NCI-H2107 (cell line): ENCODE measurements around the gene NIPAL3.

Source experiments
- DNase-seq: peaks from one replicate; lab custom pipeline; 2025; lab: John Stamatoyannopoulos, UW

The NIPAL3 gene

GRCh38 chr1:24415334-24415909 lies at the start of gene NIPAL3:
NIPAL3 (plus strand) TSS chr1:24415802; CDS start chr1:24419548, 3,746 bp downstream.
- DNase-seq = peak; percentile 99

GRCh38 chr1:24366707-24367106 lies 48.9 kb upstream of the NIPAL3 start:
- DNase-seq = no peak

GRCh38 chr1:24369199-24369598 lies 46.4 kb upstream of the NIPAL3 start:
- no peak for DNase-seq

- no peak for DNase-seq
Observed at GRCh38 chr1:24369801-24370200, 45.8 kb upstream of the NIPAL3 start.

GRCh38 chr1:24373044-24373443 lies 42.6 kb upstream of the NIPAL3 start:
- no peak for DNase-seq

GRCh38 chr1:24373710-24374109 lies 41.9 kb upstream of the NIPAL3 start:
- DNase-seq = no peak

- DNase-seq = no peak
Observed at GRCh38 chr1:24374891-24375786, 40.5 kb upstream of the NIPAL3 start.

- no peak for DNase-seq
Observed at GRCh38 chr1:24379733-24380315, 35.8 kb upstream of the NIPAL3 start.

- no peak for DNase-seq
Observed at GRCh38 chr1:24380508-24380907, 35.1 kb upstream of the NIPAL3 start.

GRCh38 chr1:24381256-24381655 lies 34.3 kb upstream of the NIPAL3 start:
- DNase-seq = no peak

GRCh38 chr1:24382165-24382577 lies 33.4 kb upstream of the NIPAL3 start:
- DNase-seq = no peak

- DNase-seq = no peak
Observed at GRCh38 chr1:24383381-24383940, 32.1 kb upstream of the NIPAL3 start.

GRCh38 chr1:24384251-24385090 lies 31.1 kb upstream of the NIPAL3 start:
- DNase-seq = no peak

- DNase-seq = no peak
Observed at GRCh38 chr1:24385160-24385940, 30.3 kb upstream of the NIPAL3 start.

GRCh38 chr1:24386241-24386640 lies 29.4 kb upstream of the NIPAL3 start:
- DNase-seq = no peak

GRCh38 chr1:24386931-24387330 lies 28.7 kb upstream of the NIPAL3 start:
- DNase-seq = no peak

- no peak for DNase-seq
Observed at GRCh38 chr1:24387636-24388175, 27.9 kb upstream of the NIPAL3 start.

- DNase-seq = no peak
Observed at GRCh38 chr1:24388331-24388885, 27.2 kb upstream of the NIPAL3 start.

GRCh38 chr1:24389231-24389678 lies 26.3 kb upstream of the NIPAL3 start:
- no peak for DNase-seq
